ENCODE results near the gene CPNE4. TPM values are rescaled to one million over a fixed set of nuclear protein-coding genes. Genes with fewer than 3 reads are reported as not detected.

The CPNE4 gene
- total and polyA plus RNA-seq, 2 donors (not counting 3 experiments of a cell fraction or from before 2014, with no cell fraction given), result not detected

DNA sequence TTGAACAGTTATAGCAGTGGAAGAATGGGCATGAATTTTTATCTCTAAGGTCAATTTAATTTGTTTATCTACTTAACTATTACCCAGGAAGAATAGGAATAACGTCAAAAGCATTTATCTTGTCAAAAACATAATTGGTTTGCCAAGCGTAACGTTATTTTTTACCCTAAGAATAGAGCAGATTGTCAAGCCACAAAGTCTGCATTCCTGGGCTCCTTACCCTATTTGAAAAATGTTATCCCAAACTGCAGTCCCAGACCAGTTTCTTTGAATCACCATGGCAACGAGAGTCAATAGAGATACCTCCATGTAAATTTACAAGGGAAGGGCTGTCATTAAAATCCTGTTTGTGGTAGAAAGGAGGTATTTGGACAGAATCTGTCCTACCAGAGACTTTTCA lies 61.1 kb downstream of the CPNE4 start:
- H3K4me2 ChIP-seq (ENCODE audit: insufficient read depth, low read length), result no peak overlapping the region
- intact Hi-C loops (cut with micrococcal nuclease), result no loop called here
- no peak overlapping the region for H2AFZ ChIP-seq (ENCODE audit: low read depth, low read length)
- H3K9me1 ChIP-seq (replicated peaks; ENCODE audit: control insufficient read depth, extremely low read depth, insufficient read depth, low read length), result no peaks in the 10 kb centered on the region
- TF ChIP-seq POLR2A (IDR thresholded peaks at IDR 0.05; ENCODE audit: low read depth, low read length), result no peak
- no peak for TF ChIP-seq FOS (IDR thresholded peaks at IDR 0.05; ENCODE audit: borderline replicate concordance, insufficient read depth, low read length)
- TF ChIP-seq GATA2 (IDR thresholded peaks at IDR 0.05; ENCODE audit: insufficient read depth, insufficient read length, low read depth, low read length), result no peak
- no peak for TF ChIP-seq POLR2AphosphoS5 (IDR thresholded peaks at IDR 0.05; ENCODE audit: insufficient read depth, low read depth, low read length)
- TF ChIP-seq, protein P1, sequence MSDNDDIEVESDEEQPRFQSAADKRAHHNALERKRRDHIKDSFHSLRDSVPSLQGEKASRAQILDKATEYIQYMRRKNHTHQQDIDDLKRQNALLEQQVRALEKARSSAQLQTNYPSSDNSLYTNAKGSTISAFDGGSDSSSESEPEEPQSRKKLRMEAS (IDR thresholded peaks at IDR 0.05; ENCODE audit: insufficient read depth, insufficient read length), result no peak
- TF ChIP-seq JUN (IDR thresholded peaks at IDR 0.05; ENCODE audit: borderline replicate concordance, insufficient read depth, insufficient read length, low read depth), result no peak
- TF ChIP-seq, protein P2, sequence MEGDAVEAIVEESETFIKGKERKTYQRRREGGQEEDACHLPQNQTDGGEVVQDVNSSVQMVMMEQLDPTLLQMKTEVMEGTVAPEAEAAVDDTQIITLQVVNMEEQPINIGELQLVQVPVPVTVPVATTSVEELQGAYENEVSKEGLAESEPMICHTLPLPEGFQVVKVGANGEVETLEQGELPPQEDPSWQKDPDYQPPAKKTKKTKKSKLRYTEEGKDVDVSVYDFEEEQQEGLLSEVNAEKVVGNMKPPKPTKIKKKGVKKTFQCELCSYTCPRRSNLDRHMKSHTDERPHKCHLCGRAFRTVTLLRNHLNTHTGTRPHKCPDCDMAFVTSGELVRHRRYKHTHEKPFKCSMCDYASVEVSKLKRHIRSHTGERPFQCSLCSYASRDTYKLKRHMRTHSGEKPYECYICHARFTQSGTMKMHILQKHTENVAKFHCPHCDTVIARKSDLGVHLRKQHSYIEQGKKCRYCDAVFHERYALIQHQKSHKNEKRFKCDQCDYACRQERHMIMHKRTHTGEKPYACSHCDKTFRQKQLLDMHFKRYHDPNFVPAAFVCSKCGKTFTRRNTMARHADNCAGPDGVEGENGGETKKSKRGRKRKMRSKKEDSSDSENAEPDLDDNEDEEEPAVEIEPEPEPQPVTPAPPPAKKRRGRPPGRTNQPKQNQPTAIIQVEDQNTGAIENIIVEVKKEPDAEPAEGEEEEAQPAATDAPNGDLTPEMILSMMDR (IDR thresholded peaks at IDR 0.05; ENCODE audit: extremely low read depth in 1 of 2, insufficient read depth in 1 of 2, low read depth in 1 of 2, low read length in 2 of 2), result no peak
- TF ChIP-seq EZH2 (IDR thresholded peaks at IDR 0.05; ENCODE audit: borderline replicate concordance, low read depth, low read length, severe bottlenecking), result no peak
- TF ChIP-seq MYC (IDR thresholded peaks at IDR 0.05; ENCODE audit: low read depth, low read length), result no peak
- ChIA-PET CTCF (interaction anchor here (0.7 kb wide), 1 partner anchor 65 kb away, joined by 3 read pairs; no protein-coding TSS in a partner anchor), POLR2A (no interaction called here)
- H4K20me1 ChIP-seq (replicated peaks; ENCODE audit: control insufficient read depth, extremely low read depth, insufficient read depth, low read length), result no peaks in the 10 kb centered on the region
- no peaks in the 10 kb centered on the region for H3K27me3 ChIP-seq (ENCODE audit: control insufficient read depth in 2 of 2, insufficient read depth in 2 of 2, low read length in 2 of 2)
- no TSS peak for BruUV-seq (replicated peaks)
- no peaks in the 10 kb centered on the region for H3K36me3 ChIP-seq (ENCODE audit: control insufficient read depth in 2 of 2, extremely low read depth in 1 of 2, insufficient read depth in 2 of 2, low read length in 2 of 2)
- H3K27ac ChIP-seq (ENCODE audit: insufficient read depth, low read depth, low read length), result no peak overlapping the region
- H3K4me1 ChIP-seq (ENCODE audit: control insufficient read depth, extremely low read depth, insufficient read depth, low read length), result no peaks in the 10 kb centered on the region
- DNase-seq (ENCODE audit: low read depth, low spot score) (no peak), FAIRE-seq (no peak)
- no peak overlapping the region for H3K9ac ChIP-seq (replicated peaks; ENCODE audit: extremely low read depth, insufficient read depth, low read length)
- no peak overlapping the region for H3K4me3 ChIP-seq (replicated peaks in 1 of 3; ENCODE audit: insufficient read depth in 1 of 3, low read depth in 1 of 3, low read length in 3 of 3)
- dilution Hi-C loops (cut with MboI; ENCODE audit: extremely low pct_ligation_motif_present, low sequenced_read_pairs), result no loop called here
- no peaks in the 10 kb centered on the region for H3K79me2 ChIP-seq (ENCODE audit: control insufficient read depth, insufficient read depth, low read length)
- H3K9me3 ChIP-seq (replicated peaks; ENCODE audit: control insufficient read depth, insufficient read depth, low read length), result no peaks in the 10 kb centered on the region

All from endothelial cell of umbilical vein (primary cell).